ENCODE results near the gene SH3YL1.

SH3YL1 gene

DNA sequence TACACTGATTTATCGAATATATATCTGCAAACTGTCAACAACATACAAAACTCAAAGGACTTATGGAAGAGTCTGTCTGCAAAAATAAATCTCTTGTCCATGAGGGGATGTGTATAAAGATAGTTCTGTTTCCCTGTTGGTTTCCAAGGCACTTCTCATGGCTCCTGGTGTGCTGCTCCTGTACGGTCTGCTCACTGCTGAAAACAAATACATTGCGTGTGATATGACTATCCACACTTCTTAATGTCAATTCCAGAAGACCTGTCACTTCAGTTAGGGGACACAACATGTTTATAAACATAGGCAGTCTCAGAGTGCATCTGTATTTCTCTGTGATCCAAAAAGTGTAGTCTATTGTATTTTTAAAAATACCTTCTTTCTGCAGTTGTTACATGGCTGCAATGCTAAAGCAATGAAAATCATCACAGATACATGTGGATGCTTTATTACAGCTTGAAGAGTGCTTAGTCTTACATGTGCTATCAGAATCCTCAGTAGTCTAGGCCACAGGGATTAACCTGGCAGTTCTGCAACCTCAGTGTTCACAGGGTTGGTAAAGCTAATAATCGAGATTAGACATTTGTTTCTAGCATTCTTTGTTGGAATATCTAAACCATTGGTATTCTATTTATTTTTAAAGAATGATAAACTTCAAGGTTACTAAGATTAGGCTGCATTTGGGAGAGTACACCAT is 16.3 kb upstream of the SH3YL1 start:
- FAIRE-seq (no peak), DNase-seq (ENCODE audit: insufficient read length) (no peak)
- TF ChIP-seq POLR2AphosphoS5 (IDR thresholded peaks at IDR 0.05; ENCODE audit: low read depth, low read length) (no peak), POLR2A (IDR thresholded peaks at IDR 0.05; ENCODE audit: low read depth, low read length) (no peak), TAF1 (IDR thresholded peaks at IDR 0.05; ENCODE audit: borderline replicate concordance, low read depth, low read length) (no peak)

DNA sequence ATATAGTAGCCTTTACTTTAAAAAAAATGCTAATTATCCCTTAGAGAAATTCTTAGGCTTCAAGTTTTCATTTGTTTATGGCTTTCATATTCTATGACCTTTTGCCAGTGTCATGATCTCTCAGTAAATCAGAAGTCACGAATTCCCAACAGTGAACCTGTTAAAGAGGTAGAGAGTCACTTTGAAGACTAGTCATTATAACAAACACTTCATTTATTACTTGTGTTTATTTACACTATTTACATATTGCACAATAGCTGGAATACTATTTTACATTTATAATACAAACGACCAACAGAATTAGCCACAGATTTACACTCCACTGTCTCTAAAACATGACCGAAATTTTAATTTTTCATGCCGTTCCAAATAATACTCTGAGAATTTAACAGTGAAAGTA is 15.5 kb upstream of the SH3YL1 start:
- no peak for DNase-seq (ENCODE audit: insufficient read length)
- no peak for TF ChIP-seq TAF1 (IDR thresholded peaks at IDR 0.05; ENCODE audit: borderline replicate concordance, low read depth, low read length)
- TF ChIP-seq POLR2A (IDR thresholded peaks at IDR 0.05; ENCODE audit: low read depth, low read length), result no peak
- TF ChIP-seq POLR2AphosphoS5 (IDR thresholded peaks at IDR 0.05; ENCODE audit: low read depth, low read length), result no peak
- no peak for FAIRE-seq

DNA sequence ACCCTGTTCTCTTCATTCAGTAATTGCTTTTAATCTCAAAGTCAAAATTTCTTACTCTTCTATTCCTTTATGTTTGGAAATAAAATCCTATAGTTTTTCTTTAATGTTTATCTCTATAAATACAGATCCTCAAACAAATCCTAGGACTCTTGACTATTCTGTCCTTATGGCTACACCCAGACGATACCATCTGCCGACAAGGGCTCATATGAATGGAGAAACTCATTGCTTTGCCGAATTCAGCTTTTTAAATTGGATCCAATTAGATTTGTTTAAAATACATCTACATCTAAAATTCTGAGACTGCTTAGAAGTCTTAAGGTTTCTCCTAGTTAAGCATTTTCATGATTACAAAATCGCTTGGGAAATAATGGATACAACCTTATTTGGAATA is 15.1 kb upstream of the SH3YL1 start:
- DNase-seq (ENCODE audit: insufficient read length), result no peak
- no peak for TF ChIP-seq POLR2AphosphoS5 (IDR thresholded peaks at IDR 0.05; ENCODE audit: low read depth, low read length)
- TF ChIP-seq POLR2A (IDR thresholded peaks at IDR 0.05; ENCODE audit: low read depth, low read length), result no peak
- no peak for TF ChIP-seq TAF1 (IDR thresholded peaks at IDR 0.05; ENCODE audit: borderline replicate concordance, low read depth, low read length)
- FAIRE-seq, result no peak

DNA sequence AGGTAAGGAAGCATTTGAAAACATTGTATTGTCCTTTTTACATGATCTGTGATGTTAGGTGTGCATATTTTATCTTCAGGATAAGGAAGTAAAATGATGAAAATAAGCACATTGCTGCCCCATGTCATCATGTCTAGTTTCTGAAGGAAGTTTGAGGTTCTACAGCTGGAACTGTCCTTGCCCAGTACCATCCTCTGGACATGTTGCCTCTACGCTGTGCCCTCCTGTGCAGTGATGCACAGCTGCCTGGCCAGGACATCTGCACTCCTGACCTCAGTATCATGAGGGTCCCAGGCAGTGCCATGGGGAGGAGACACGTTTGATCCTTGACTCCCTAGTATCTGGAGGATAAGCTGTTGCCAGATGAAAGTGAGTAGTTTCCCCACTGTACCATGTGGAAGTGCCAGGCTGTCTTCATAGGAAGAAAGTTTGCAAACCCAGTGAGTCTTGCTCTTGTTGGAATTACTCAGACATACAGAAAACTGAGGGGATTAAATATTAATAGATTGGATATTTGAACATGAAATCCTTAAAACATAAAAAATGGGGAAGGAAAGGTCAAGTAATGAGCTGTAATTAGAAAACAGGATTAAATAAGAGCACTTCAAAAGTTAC is 14.6 kb upstream of the SH3YL1 start:
- no peak for TF ChIP-seq POLR2A (IDR thresholded peaks at IDR 0.05; ENCODE audit: low read depth, low read length)
- no peak for TF ChIP-seq POLR2AphosphoS5 (IDR thresholded peaks at IDR 0.05; ENCODE audit: low read depth, low read length)
- TF ChIP-seq TAF1 (IDR thresholded peaks at IDR 0.05; ENCODE audit: borderline replicate concordance, low read depth, low read length), result no peak
- DNase-seq (ENCODE audit: insufficient read length) (no peak), FAIRE-seq (no peak)

DNA sequence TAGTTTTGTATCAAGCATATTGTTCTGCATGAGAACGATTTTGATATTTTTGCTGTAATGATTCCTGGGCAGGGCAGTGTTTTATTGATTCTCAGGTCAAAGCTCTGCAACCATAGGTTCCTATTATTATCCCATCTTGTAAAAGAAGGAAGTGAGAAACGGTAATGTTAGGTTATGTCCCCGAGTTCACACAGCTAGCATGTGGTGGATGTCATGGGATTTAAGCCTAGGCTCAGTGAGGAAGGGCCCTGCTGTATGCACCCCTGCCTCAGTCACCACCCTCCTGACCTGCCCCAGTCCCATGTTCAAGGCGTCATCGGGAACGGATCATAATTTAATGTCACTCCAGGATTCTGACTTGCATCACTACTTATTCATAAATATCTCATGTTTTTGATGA is 11.6 kb upstream of the SH3YL1 start:
- FAIRE-seq, result peak; percentile 85
- DNase-seq (ENCODE audit: insufficient read length), result no peak
- TF ChIP-seq POLR2A (IDR thresholded peaks at IDR 0.05; ENCODE audit: low read depth, low read length), result no peak
- no peak for TF ChIP-seq POLR2AphosphoS5 (IDR thresholded peaks at IDR 0.05; ENCODE audit: low read depth, low read length)
- TF ChIP-seq TAF1 (IDR thresholded peaks at IDR 0.05; ENCODE audit: borderline replicate concordance, low read depth, low read length), result no peak

DNA sequence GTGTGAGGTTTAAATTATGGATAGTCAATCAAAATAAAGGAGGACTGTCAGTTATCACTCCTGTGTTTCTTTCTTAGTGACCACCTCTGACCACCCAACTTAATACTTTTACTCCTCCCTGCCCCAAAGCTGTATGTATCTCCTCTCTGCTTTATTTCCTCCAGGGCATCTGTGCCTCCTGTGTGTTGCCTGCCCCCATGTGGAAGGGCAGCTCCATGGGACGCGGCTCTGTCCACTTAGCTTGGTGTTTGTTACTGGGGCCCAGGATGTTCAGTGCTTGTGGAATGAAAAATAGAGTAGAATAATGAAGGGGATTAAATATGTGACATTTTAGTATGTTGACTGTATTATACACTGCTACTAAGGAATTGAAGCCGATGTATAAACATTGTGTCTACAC is 10.7 kb upstream of the SH3YL1 start:
- no peak for FAIRE-seq
- TF ChIP-seq POLR2AphosphoS5 (IDR thresholded peaks at IDR 0.05; ENCODE audit: low read depth, low read length) (no peak), TAF1 (IDR thresholded peaks at IDR 0.05; ENCODE audit: borderline replicate concordance, low read depth, low read length) (no peak), POLR2A (IDR thresholded peaks at IDR 0.05; ENCODE audit: low read depth, low read length) (no peak)
- DNase-seq (ENCODE audit: insufficient read length), result no peak

DNA sequence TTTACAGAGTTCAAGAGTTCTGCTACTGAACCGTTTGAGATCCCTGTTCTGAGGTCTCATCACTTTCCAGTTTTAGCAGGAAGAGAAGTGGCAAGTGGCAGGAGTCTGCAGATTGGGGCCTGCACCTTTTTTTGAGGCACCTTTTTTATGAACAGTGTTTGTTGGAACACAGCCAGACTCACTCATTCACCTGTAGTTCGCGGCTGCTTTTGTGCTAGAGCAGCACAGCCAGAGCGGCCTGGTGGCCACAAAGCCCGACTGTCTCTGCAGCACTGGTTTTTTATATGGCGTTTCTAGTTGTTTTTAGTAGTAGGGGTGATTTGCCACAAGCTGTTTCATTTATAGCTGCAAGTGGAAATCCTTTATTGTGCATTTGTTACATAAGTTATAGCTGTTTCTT is 9.5 kb upstream of the SH3YL1 start:
- TF ChIP-seq TAF1 (IDR thresholded peaks at IDR 0.05; ENCODE audit: borderline replicate concordance, low read depth, low read length) (no peak), POLR2A (IDR thresholded peaks at IDR 0.05; ENCODE audit: low read depth, low read length) (no peak)
- DNase-seq (ENCODE audit: insufficient read length) (no peak), FAIRE-seq (no peak)

DNA sequence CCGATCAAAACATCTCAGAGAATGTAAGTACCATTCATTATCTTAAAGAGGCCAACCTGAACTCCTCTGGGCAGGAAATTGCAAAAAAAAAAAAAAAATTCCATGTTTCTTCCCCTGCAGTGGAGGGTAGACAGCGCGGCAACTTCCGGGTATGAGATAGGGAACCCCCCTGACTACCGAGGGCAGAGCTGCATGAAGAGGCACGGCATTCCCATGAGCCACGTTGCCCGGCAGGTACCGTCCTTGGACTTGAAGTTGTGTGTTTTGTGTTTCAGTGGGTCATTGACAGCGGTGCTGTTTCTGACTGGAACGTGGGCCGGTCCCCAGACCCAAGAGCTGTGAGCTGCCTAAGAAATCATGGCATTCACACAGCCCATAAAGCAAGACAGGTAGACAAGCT is 8.1 kb upstream of the SH3YL1 start:
- no peak for DNase-seq (ENCODE audit: insufficient read length)
- TF ChIP-seq POLR2A (IDR thresholded peaks at IDR 0.05; ENCODE audit: low read depth, low read length) (no peak), TAF1 (IDR thresholded peaks at IDR 0.05; ENCODE audit: borderline replicate concordance, low read depth, low read length) (no peak), POLR2AphosphoS5 (IDR thresholded peaks at IDR 0.05; ENCODE audit: low read depth, low read length) (no peak)
- no peak for FAIRE-seq

DNA sequence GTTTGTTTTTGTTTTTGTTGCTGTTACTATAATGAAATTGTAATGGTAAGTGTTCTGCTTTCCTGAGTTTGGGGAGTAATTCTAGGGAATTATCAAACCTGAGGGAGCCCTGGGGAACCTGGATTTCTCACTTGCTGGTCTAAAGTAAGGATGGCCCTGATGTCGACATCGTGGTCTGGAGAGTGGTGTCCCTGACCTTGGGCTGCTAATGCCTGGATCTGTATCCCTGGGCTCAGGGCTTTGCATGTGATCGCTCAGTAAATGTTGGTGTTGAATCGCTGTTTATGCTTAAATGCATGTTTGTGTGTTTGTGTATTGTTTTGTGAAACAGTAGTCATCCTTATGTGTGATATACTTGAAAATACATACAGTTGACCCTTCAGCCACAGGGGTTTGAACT is 7.0 kb upstream of the SH3YL1 start:
- DNase-seq (ENCODE audit: insufficient read length), result no peak
- TF ChIP-seq POLR2AphosphoS5 (IDR thresholded peaks at IDR 0.05; ENCODE audit: low read depth, low read length), result no peak
- no peak for TF ChIP-seq POLR2A (IDR thresholded peaks at IDR 0.05; ENCODE audit: low read depth, low read length)
- no peak for TF ChIP-seq TAF1 (IDR thresholded peaks at IDR 0.05; ENCODE audit: borderline replicate concordance, low read depth, low read length)
- FAIRE-seq, result no peak

DNA sequence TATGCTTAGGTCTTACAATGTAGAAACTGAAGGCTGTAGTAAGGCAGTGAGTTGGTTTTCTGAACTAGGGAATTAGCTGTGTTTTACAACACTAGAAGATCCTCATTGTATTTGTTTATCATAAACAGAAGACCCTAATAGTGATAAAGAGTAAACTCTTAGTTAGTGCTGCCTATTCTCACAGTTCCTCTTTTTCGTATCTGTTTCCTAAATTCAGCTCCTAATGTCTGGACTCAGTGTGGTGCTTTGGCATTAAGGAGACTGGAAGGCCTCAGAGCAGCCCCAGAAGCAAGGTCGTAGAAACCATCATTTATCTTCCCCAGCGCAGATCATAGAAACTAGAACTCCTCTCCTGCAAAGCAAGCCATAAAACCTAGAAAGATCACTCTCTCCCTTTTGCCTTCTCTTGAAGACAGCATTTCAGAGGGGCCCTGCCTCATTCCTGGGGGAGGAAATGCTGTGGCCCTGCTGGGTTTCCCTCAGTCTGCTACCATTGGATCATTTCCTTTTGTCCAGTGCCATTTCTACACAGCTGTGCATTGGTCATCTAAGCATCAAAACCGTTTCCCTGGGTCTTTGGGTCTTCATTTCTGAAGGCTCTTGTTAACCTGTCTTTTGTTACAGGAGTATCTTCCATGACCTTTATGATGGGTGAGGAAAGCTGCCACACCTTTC is 5.7 kb upstream of the SH3YL1 start:
- no peak for DNase-seq (ENCODE audit: insufficient read length)
- FAIRE-seq, result no peak
- TF ChIP-seq POLR2A (IDR thresholded peaks at IDR 0.05; ENCODE audit: low read depth, low read length) (no peak), TAF1 (IDR thresholded peaks at IDR 0.05; ENCODE audit: borderline replicate concordance, low read depth, low read length) (no peak), POLR2AphosphoS5 (IDR thresholded peaks at IDR 0.05; ENCODE audit: low read depth, low read length) (no peak)

DNA sequence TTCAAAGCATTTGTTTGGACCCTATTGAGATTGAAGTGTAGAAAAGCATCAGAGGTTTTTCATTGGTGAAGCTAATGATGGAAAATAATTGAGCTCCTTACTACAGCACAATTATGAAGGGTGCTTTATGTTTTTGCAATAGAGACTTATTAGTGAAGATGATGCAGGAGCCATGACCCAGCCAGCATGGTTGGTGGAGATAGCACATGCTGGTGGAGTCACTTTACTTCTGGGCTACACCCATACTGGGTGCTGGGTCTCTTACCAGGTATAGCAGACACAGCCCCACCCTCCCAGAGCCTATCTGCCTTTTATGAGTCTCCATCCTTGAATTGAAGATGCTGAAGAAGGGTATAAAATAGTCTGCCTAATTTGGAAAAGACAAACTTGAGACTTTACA is 4.5 kb upstream of the SH3YL1 start:
- no peak for DNase-seq (ENCODE audit: insufficient read length)
- no peak for FAIRE-seq
- TF ChIP-seq POLR2AphosphoS5 (IDR thresholded peaks at IDR 0.05; ENCODE audit: low read depth, low read length) (no peak), POLR2A (IDR thresholded peaks at IDR 0.05; ENCODE audit: low read depth, low read length) (no peak), TAF1 (IDR thresholded peaks at IDR 0.05; ENCODE audit: borderline replicate concordance, low read depth, low read length) (no peak)
